ENCODE measurements around the gene MIPOL1.
"Not testable (repeated sequence)": the region's sequence is repeated elsewhere in the genome, so short reads cannot be mapped to it uniquely, and the experiment has no call there.

DNA sequence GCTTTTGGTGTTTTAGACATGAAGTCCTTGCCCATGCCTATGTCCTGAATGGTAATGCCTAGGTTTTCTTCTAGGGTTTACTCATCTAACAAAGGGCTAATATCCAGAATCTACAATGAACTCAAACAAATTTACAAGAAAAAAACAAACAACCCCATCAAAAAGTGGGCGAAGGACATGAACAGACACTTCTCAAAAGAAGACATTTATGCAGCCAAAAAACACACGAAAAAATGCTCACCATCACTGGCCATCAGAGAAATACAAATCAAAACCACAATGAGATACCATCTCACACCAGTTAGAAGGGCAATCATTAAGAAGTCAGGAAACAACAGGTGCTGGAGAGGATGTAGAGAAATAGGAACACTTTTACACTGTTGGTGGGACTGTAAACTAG lies 35.4 kb upstream of the MIPOL1 start:
- TF ChIP-seq, protein P1, sequence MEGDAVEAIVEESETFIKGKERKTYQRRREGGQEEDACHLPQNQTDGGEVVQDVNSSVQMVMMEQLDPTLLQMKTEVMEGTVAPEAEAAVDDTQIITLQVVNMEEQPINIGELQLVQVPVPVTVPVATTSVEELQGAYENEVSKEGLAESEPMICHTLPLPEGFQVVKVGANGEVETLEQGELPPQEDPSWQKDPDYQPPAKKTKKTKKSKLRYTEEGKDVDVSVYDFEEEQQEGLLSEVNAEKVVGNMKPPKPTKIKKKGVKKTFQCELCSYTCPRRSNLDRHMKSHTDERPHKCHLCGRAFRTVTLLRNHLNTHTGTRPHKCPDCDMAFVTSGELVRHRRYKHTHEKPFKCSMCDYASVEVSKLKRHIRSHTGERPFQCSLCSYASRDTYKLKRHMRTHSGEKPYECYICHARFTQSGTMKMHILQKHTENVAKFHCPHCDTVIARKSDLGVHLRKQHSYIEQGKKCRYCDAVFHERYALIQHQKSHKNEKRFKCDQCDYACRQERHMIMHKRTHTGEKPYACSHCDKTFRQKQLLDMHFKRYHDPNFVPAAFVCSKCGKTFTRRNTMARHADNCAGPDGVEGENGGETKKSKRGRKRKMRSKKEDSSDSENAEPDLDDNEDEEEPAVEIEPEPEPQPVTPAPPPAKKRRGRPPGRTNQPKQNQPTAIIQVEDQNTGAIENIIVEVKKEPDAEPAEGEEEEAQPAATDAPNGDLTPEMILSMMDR (IDR thresholded peaks at IDR 0.05; ENCODE audit: insufficient read depth, low read length, poor library complexity, severe bottlenecking), result not testable (repeated sequence)
- TF ChIP-seq EZH2phosphoT487 (conservative IDR thresholded peaks at IDR 0.05; ENCODE audit: low read length), result not testable (repeated sequence)

Data from SU-DHL-6 (cell line).